Mesendoderm (in vitro differentiated cells): ENCODE results near the gene CDK11B.

ENCODE experiments used
- DNase-seq: peaks from one replicate; pipeline ENCODE4 v3.0.0; 2013
- H2AK5ac ChIP-seq: 2 replicates; pipeline ENCODE4 v1.6.1; 2013; ENCODE audit warnings: low read length, inconsistent platforms
- H2BK120ac ChIP-seq: 2 replicates; pipeline ENCODE4 v1.6.1; 2013; ENCODE audit warnings: low read depth, mild to moderate bottlenecking, low read length, moderate library complexity, mixed read lengths
- H2BK15ac ChIP-seq: replicated peaks from 2 replicates; pipeline ENCODE4 v1.6.1; 2013; ENCODE audit warnings: low read depth, mild to moderate bottlenecking, moderate library complexity
- H2BK5ac ChIP-seq: 2 replicates; pipeline ENCODE4 v1.6.1; 2013; ENCODE audit warnings: low read length, inconsistent platforms
- H3K18ac ChIP-seq: 2 replicates; pipeline ENCODE4 v1.6.1; 2013; ENCODE audit warnings: mild to moderate bottlenecking, low read length, mixed read lengths
- H3K23ac ChIP-seq: one replicate; pipeline ENCODE4 v1.6.1; 2013; ENCODE audit warnings: low read length
- H3K27ac ChIP-seq: 2 replicates; pipeline ENCODE4 v1.5.1; 2013; ENCODE audit warnings: low read depth, mild to moderate bottlenecking, inconsistent platforms, low read length, moderate library complexity
- H3K27me3 ChIP-seq: 2 replicates; pipeline ENCODE4 v1.6.1; 2013; ENCODE audit warnings: low read length, control low read depth, mild to moderate bottlenecking, inconsistent platforms; ENCODE audit not compliant: insufficient read depth, poor library complexity
- H3K36me3 ChIP-seq: 2 replicates; pipeline ENCODE4 v1.6.1; 2013; ENCODE audit warnings: low read length, inconsistent platforms; ENCODE audit not compliant: control insufficient read depth, insufficient read depth
- H3K4ac ChIP-seq: one replicate; pipeline ENCODE4 v1.6.1; 2013; ENCODE audit warnings: low read depth, mild to moderate bottlenecking, low read length, moderate library complexity
- H3K4me1 ChIP-seq: 2 replicates; pipeline ENCODE4 v1.6.1; 2013; ENCODE audit warnings: low read depth, low read length, inconsistent platforms; ENCODE audit not compliant: control insufficient read depth
- H3K4me2 ChIP-seq: 2 replicates; pipeline ENCODE4 v1.6.1; 2013; ENCODE audit warnings: low read length
- H3K4me3 ChIP-seq: 2 replicates; pipeline ENCODE4 v1.5.1; 2013; ENCODE audit warnings: mild to moderate bottlenecking, low read length
- H3K56ac ChIP-seq: one replicate; pipeline ENCODE4 v1.6.1; 2013; ENCODE audit warnings: low read length
- H3K79me1 ChIP-seq: 2 replicates; pipeline ENCODE4 v1.6.1; 2013; ENCODE audit warnings: low read length, inconsistent platforms
- H3K79me2 ChIP-seq: 2 replicates; pipeline ENCODE4 v1.6.1; 2013; ENCODE audit warnings: mild to moderate bottlenecking, low read length; ENCODE audit not compliant: control insufficient read depth, insufficient read depth
- H3K9ac ChIP-seq: 2 replicates; pipeline ENCODE4 v1.6.1; 2013; ENCODE audit warnings: low read length, inconsistent platforms
- H4K5ac ChIP-seq: one replicate; pipeline ENCODE4 v1.6.1; 2013; ENCODE audit warnings: low read length
- H4K8ac ChIP-seq: one replicate; pipeline ENCODE4 v1.6.1; 2013; ENCODE audit warnings: low read depth, mild to moderate bottlenecking, control low read depth, low read length, moderate library complexity
- WGBS: extraction: QIAGEN DNeasy Blood & Tissue Kit; methylation state at CpG from one replicate; pipeline ENCODE4 v1.1.7; 2013; ENCODE audit warnings: low lambda C conversion rate, missing lambda C conversion rate; ENCODE audit not compliant: insufficient coverage; ENCODE audit errors: extremely low coverage; 5-methylcytosine and 5-hydroxymethylcytosine counted together

The CDK11B gene

GRCh38 chr1:1599030-1599934 is 59.5 kb downstream of the CDK11B start:
- no peak overlapping the region for H2AK5ac ChIP-seq
- no peaks in the 10 kb centered on the region for H3K79me2 ChIP-seq
- H3K79me1 ChIP-seq, result no peaks in the 10 kb centered on the region
- H3K56ac ChIP-seq, result peak overlapping the region; percentile 73
- H2BK5ac ChIP-seq, result no peak overlapping the region
- H2BK120ac ChIP-seq, result no peak overlapping the region
- H3K4me1 ChIP-seq, result no peaks in the 10 kb centered on the region
- no peak overlapping the region for H3K4ac ChIP-seq
- no peak overlapping the region for H3K18ac ChIP-seq
- DNase-seq, result peak; percentile 32
- H3K36me3 ChIP-seq, result no peaks in the 10 kb centered on the region
- H2BK15ac ChIP-seq, result no peak overlapping the region
- H3K4me2 ChIP-seq, result peak overlapping the region; percentile 36
- peaks cover 14% of the 10 kb centered on the region for H3K27me3 ChIP-seq
- no peak overlapping the region for H3K23ac ChIP-seq
- H3K9ac ChIP-seq, result peak overlapping the region; percentile 24
- H4K8ac ChIP-seq, result no peak overlapping the region
- H4K5ac ChIP-seq, result no peak overlapping the region
- no peak overlapping the region for H3K27ac ChIP-seq
- no peak overlapping the region for H3K4me3 ChIP-seq
- no CpG with 5 or more reads among the region's 111 CpGs for WGBS

- WGBS, result no CpG with 5 or more reads among the region's 13 CpGs
- no peak overlapping the region for H3K4me3 ChIP-seq
Measured at GRCh38 chr1:1598720-1599029, 60.1 kb downstream of the CDK11B start.

GRCh38 chr1:1598051-1598719 is 60.6 kb downstream of the CDK11B start:
- no CpG with 5 or more reads among the region's 28 CpGs for WGBS
- H3K9ac ChIP-seq, result no peak overlapping the region
- H2BK120ac ChIP-seq, result no peak overlapping the region
- H3K23ac ChIP-seq, result no peak overlapping the region
- H3K18ac ChIP-seq, result no peak overlapping the region
- no peak overlapping the region for H3K4me2 ChIP-seq
- H3K4ac ChIP-seq, result no peak overlapping the region
- no peak overlapping the region for H4K8ac ChIP-seq
- H2AK5ac ChIP-seq, result no peak overlapping the region
- H4K5ac ChIP-seq, result no peak overlapping the region
- H3K27ac ChIP-seq, result no peak overlapping the region
- no peaks in the 10 kb centered on the region for H3K4me1 ChIP-seq
- no peak overlapping the region for H3K4me3 ChIP-seq
- no peak overlapping the region for H2BK15ac ChIP-seq
- no peak overlapping the region for H2BK5ac ChIP-seq
- no peaks in the 10 kb centered on the region for H3K36me3 ChIP-seq
- no peaks in the 10 kb centered on the region for H3K79me1 ChIP-seq
- H3K56ac ChIP-seq, result no peak overlapping the region
- H3K79me2 ChIP-seq, result no peaks in the 10 kb centered on the region
- H3K27me3 ChIP-seq, result peaks cover 14% of the 10 kb centered on the region
- no peak for DNase-seq

More at GRCh38 chr1:1598720-1599029, 60.1 kb downstream of the CDK11B start:
- Histone ChIP-seq H3K18ac (no peak overlapping the region), H2BK5ac (no peak overlapping the region), H2AK5ac (no peak overlapping the region), H3K56ac (no peak overlapping the region), H3K27me3 (peaks cover 14% of the 10 kb centered on the region), H3K4me1 (no peaks in the 10 kb centered on the region), H3K9ac (no peak overlapping the region), H2BK120ac (no peak overlapping the region), H3K4me2 (no peak overlapping the region), H4K5ac (no peak overlapping the region), H4K8ac (no peak overlapping the region), H2BK15ac (no peak overlapping the region), H3K27ac (no peak overlapping the region), H3K79me2 (no peaks in the 10 kb centered on the region), H3K23ac (no peak overlapping the region), H3K4ac (no peak overlapping the region), H3K36me3 (no peaks in the 10 kb centered on the region), H3K79me1 (no peaks in the 10 kb centered on the region)
- DNase-seq, result no peak

- Histone ChIP-seq H3K4me2 (no peak overlapping the region), H4K8ac (no peak overlapping the region), H2AK5ac (no peak overlapping the region), H2BK120ac (no peak overlapping the region), H3K79me1 (no peaks in the 10 kb centered on the region), H3K4ac (no peak overlapping the region), H3K4me1 (no peaks in the 10 kb centered on the region), H3K4me3 (no peak overlapping the region), H3K27me3 (peaks cover 14% of the 10 kb centered on the region), H3K36me3 (no peaks in the 10 kb centered on the region), H3K79me2 (no peaks in the 10 kb centered on the region), H3K27ac (no peak overlapping the region), H3K56ac (no peak overlapping the region), H4K5ac (no peak overlapping the region), H2BK5ac (no peak overlapping the region), H2BK15ac (no peak overlapping the region), H3K18ac (no peak overlapping the region), H3K23ac (no peak overlapping the region), H3K9ac (no peak overlapping the region)
- peak; percentile 57 for DNase-seq
- no CpG with 5 or more reads among the region's 16 CpGs for WGBS
Measured at GRCh38 chr1:1597275-1597930, 61.4 kb downstream of the CDK11B start.

- Histone ChIP-seq H4K8ac (no peak overlapping the region), H3K36me3 (no peaks in the 10 kb centered on the region), H3K4me1 (no peaks in the 10 kb centered on the region), H3K4me2 (no peak overlapping the region), H4K5ac (no peak overlapping the region), H2AK5ac (no peak overlapping the region), H2BK120ac (no peak overlapping the region), H3K4me3 (no peak overlapping the region), H3K9ac (no peak overlapping the region), H3K18ac (no peak overlapping the region), H3K79me1 (no peaks in the 10 kb centered on the region), H3K27ac (no peak overlapping the region), H3K23ac (no peak overlapping the region), H3K27me3 (peaks cover 14% of the 10 kb centered on the region), H3K56ac (no peak overlapping the region), H2BK5ac (no peak overlapping the region), H2BK15ac (no peak overlapping the region), H3K79me2 (no peaks in the 10 kb centered on the region), H3K4ac (no peak overlapping the region)
- WGBS, result no CpG with 5 or more reads among the region's 12 CpGs
- DNase-seq, result no peak
Measured at GRCh38 chr1:1596493-1597274, 62.1 kb downstream of the CDK11B start.
